Measurements from ENCODE around the gene RMP24.
A peak's percentile ranks its signal among the peaks of the same experiment; 100 is the strongest.

RMP24 gene

GRCh38 chr18:35950628-35950982 is 21.9 kb upstream of the RMP24 start:
- peak overlapping the region in 1 of 4 donors; percentile 61 for H3K4me3 ChIP-seq
- in situ Hi-C loops (cut with MboI; ENCODE audit: low pct_ligation_motif_present in 1 of 4, low pct_unique_long_range_greater_than_20kb in 1 of 4, low sequenced_read_pairs in 3 of 4) = loop anchor here (5.0 to 25.0 kb wide), 3 partner anchors 193 to 563 kb away; partner anchors contain the start of gene ZNF396 (in 3 of the 4)
- H3K27me3 ChIP-seq = peaks cover 5% of the 10 kb centered on the region

GRCh38 chr18:35953688-35954087 is 18.8 kb upstream of the RMP24 start:
- intact Hi-C loops (cut with DNase I; ENCODE audit: low total_unique reads) = loop anchor here (10.0 kb wide), 1 partner anchor 569 kb away; no protein-coding TSS in a partner anchor

More at GRCh38 chr18:35950628-35950982, 21.9 kb upstream of the RMP24 start:
- WGBS, 2 donors (ENCODE audit: low coverage in 1 of 2) = 0 to 19% methylated on average over 2 to 6 of the region's 6 CpGs
- Histone ChIP-seq H3K4me1 (peaks cover 3 to 5% (median 4%) of the 10 kb centered on the region in 4 donors), H3K36me3 (no peaks in the 10 kb centered on the region), H3K27ac (no peak overlapping the region), H3K9me3 (no peaks in the 10 kb centered on the region)
- TF ChIP-seq POLR2AphosphoS5 (IDR thresholded peaks at IDR 0.05) = no peak
- TF ChIP-seq, protein P1, sequence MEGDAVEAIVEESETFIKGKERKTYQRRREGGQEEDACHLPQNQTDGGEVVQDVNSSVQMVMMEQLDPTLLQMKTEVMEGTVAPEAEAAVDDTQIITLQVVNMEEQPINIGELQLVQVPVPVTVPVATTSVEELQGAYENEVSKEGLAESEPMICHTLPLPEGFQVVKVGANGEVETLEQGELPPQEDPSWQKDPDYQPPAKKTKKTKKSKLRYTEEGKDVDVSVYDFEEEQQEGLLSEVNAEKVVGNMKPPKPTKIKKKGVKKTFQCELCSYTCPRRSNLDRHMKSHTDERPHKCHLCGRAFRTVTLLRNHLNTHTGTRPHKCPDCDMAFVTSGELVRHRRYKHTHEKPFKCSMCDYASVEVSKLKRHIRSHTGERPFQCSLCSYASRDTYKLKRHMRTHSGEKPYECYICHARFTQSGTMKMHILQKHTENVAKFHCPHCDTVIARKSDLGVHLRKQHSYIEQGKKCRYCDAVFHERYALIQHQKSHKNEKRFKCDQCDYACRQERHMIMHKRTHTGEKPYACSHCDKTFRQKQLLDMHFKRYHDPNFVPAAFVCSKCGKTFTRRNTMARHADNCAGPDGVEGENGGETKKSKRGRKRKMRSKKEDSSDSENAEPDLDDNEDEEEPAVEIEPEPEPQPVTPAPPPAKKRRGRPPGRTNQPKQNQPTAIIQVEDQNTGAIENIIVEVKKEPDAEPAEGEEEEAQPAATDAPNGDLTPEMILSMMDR (IDR thresholded peaks at IDR 0.05) = peak in 2 of 5 experiments; percentile 1 to 12
- no peak for DNase-seq
- intact Hi-C loops (cut with DNase I; ENCODE audit: low total_unique reads) = loop anchor here (10.0 kb wide), 1 partner anchor 566 kb away; no protein-coding TSS in a partner anchor

DNA sequence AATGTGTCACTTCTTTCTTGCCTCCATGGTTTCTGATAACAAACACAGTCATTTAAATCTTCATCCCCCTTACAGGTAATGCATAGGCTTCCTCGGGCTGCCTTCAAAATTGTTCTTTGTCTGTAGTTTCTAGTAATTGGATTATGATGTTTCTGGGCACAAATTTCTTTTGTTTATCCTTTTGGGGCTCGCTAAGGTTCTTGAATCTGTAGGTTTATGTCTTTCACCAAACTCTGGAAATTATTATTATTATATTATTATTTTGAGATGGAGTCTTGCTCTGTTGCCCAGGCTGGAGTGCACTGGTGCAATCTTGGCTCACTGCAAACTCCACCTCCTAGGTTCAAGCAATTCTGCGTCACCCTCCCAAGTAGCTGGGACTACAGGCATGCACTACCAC is 16.3 kb upstream of the RMP24 start:
- H3K27me3 ChIP-seq = peaks cover 2% of the 10 kb centered on the region
- no peak for TF ChIP-seq POLR2A (IDR thresholded peaks at IDR 0.05)
- TF ChIP-seq, protein P1 (IDR thresholded peaks at IDR 0.05) = no peak
- no peak for TF ChIP-seq POLR2AphosphoS5 (IDR thresholded peaks at IDR 0.05)
- TF ChIP-seq EP300 (IDR thresholded peaks at IDR 0.05; ENCODE audit: low read depth) = no peak
- no peaks in the 10 kb centered on the region for H3K36me3 ChIP-seq
- intact Hi-C loops (cut with DNase I; ENCODE audit: low total_unique reads) (loop anchor here (10.0 kb wide), 1 partner anchor 571 kb away; no protein-coding TSS in a partner anchor), in situ Hi-C loops (cut with MboI; ENCODE audit: low pct_ligation_motif_present in 1 of 4, low pct_unique_long_range_greater_than_20kb in 1 of 4, low sequenced_read_pairs in 3 of 4) (loop anchor here in 3 of 4 donors (10.0 to 25.0 kb wide), 2 partner anchors 201 to 569 kb away; partner anchors contain the start of gene ZNF396 (in 3 of the 3))
- DNase-seq = no peak
- H3K4me3 ChIP-seq = no peak overlapping the region
- no peak overlapping the region for H3K27ac ChIP-seq
- no peaks in the 10 kb centered on the region for H3K4me1 ChIP-seq
- WGBS, 2 donors (ENCODE audit: low coverage in 1 of 2) = 86 to 92% methylated on average over 3 of the region's 3 CpGs
- H3K9me3 ChIP-seq = peaks cover 0 to 5% of the 10 kb centered on the region in 2 donors

More at GRCh38 chr18:35953688-35954087, 18.8 kb upstream of the RMP24 start:
- 83 to 86% methylated on average over 1 of the region's 1 CpG for WGBS, 2 donors (ENCODE audit: low coverage in 1 of 2)
- no peaks in the 10 kb centered on the region for H3K9me3 ChIP-seq
- no peak overlapping the region for H3K27ac ChIP-seq
- in situ Hi-C loops (cut with MboI; ENCODE audit: low pct_ligation_motif_present in 1 of 4, low pct_unique_long_range_greater_than_20kb in 1 of 4, low sequenced_read_pairs in 3 of 4) = loop anchor here (5.0 to 25.0 kb wide), 3 partner anchors 196 to 566 kb away; partner anchors contain the start of gene ZNF396 (in 3 of the 4)
- peaks cover 8% of the 10 kb centered on the region for H3K27me3 ChIP-seq
- H3K36me3 ChIP-seq = no peaks in the 10 kb centered on the region
- peaks cover 3 to 5% (median 4%) of the 10 kb centered on the region in 4 donors for H3K4me1 ChIP-seq
- DNase-seq = no peak
- TF ChIP-seq POLR2A (IDR thresholded peaks at IDR 0.05) = no peak
- TF ChIP-seq, protein P1 (IDR thresholded peaks at IDR 0.05) = no peak
- no peak for TF ChIP-seq EP300 (IDR thresholded peaks at IDR 0.05; ENCODE audit: low read depth)
- TF ChIP-seq POLR2AphosphoS5 (IDR thresholded peaks at IDR 0.05) = no peak
- H3K4me3 ChIP-seq = no peak overlapping the region

DNA sequence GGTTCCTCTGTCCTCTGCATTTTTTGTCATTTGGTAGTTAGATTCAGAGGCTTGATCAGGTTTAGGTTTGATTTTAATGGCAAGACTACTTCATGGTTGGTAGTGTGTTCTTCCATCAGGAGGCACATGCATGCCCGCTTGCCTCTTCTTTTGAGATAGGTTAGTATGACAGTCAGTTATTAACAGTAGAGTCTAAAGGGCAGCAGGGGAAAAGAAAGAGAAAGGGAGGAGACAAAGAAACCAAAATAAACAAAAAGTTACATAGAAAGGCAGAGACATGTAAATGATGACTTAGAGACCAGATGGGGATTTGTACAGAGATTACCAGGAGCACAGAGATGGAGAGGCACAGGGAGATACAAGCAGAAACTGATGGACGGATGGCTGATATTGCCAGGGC is 10.2 kb upstream of the RMP24 start:
- in situ Hi-C loops (cut with MboI; ENCODE audit: low pct_ligation_motif_present in 1 of 4, low pct_unique_long_range_greater_than_20kb in 1 of 4, low sequenced_read_pairs in 3 of 4) = loop anchor here in 3 of 4 donors (25.0 kb wide), 1 partner anchor 575 kb away; the partner anchor contains the start of gene ZNF396 (in 3 of the 3)
- no peaks in the 10 kb centered on the region for H3K27me3 ChIP-seq
- DNase-seq = no peak
- H3K4me1 ChIP-seq = no peaks in the 10 kb centered on the region
- 86 to 94% methylated on average over 2 of the region's 2 CpGs for WGBS, 2 donors (ENCODE audit: low coverage in 1 of 2)
- no peaks in the 10 kb centered on the region for H3K36me3 ChIP-seq
- H3K9me3 ChIP-seq = peaks cover 0 to 5% of the 10 kb centered on the region in 2 donors
- TF ChIP-seq POLR2AphosphoS5 (IDR thresholded peaks at IDR 0.05) (no peak), POLR2A (IDR thresholded peaks at IDR 0.05) (no peak), EP300 (IDR thresholded peaks at IDR 0.05; ENCODE audit: low read depth) (no peak)
- TF ChIP-seq, protein P1 (IDR thresholded peaks at IDR 0.05) = no peak
- H3K4me3 ChIP-seq = no peak overlapping the region
- H3K27ac ChIP-seq = no peak overlapping the region
- intact Hi-C loops (cut with DNase I; ENCODE audit: low total_unique reads) = no loop called here
